Activated CD4-positive, alpha-beta T cell treated with anti-CD3 and anti-CD28 coated beads, Interleukin-2, amount 50 U/mL, for 16 hours (primary cell): ENCODE measurements around the gene MYO1C.

Experiments
- DNase-seq: peaks from one replicate; pipeline ENCODE4 v3.0.0-alpha.2; 2020

Gene MYO1C

GRCh38 chr17:1505586-1505985 lies 13.1 kb upstream of the MYO1C start:
- DNase-seq = no peak

DNA sequence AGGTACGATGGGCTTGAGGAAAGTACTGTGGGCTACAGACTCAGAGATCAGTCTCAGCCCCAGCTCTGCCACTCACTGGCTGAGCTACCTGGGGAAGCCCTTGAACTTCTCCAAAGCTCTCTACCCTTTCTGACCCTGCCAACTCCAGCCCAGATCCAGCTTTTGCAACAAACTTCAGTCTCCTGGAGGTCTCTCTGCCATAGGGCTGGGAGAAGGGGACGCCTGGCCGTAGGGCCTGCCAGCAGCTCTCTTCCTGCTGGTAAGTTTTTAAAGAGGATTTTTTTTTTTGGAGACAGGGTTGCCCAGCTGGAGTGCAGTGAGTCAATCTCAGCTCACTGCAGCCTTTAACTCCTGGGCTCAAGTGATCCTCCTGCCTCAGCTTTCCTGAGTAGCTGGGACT lies 12.4 kb upstream of the MYO1C start:
- DNase-seq = no peak

DNA sequence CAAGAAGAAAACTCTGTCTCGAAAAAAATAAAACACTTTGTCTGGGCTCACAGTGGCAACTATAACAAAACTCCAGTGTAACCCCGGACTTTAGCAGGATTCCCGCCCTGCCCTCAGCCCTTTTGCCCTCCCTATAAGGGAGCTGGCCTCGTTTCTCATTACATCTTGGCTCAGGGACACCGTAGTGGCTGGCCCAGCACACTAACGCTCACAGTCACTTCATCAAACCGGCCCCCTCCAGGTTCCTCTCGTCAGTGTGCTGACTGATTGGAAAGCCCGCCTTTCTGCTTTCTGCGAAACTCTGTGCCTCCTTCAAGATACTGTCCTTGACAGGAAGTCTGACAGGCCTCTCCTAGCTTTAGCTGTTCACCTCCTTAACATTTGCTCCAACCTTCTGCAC lies 11.2 kb upstream of the MYO1C start:
- no peak for DNase-seq

GRCh38 chr17:1498869-1499268 lies 6.4 kb upstream of the MYO1C start:
- no peak for DNase-seq

GRCh38 chr17:1498233-1498632 lies 5.7 kb upstream of the MYO1C start:
- no peak for DNase-seq

DNA sequence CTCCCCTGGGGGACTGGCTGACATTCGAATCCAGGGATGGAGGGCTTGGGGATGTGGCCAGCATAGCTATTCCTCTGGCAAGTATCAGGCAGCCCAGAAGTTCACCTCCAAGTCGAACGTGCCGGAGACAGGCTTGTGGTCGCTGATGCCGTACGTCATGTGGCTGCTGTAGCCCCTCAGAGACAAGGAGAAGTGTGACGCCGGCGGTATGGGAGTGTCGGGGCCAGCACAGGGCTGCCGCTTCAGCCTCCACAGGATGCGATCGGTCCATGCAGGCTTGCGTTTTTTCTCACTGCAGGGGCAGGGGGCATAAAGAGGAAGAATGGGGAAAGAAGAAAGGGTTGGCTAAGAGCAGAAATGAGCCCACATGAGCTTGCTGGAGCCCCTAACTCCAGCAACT lies 5.3 kb upstream of the MYO1C start:
- no peak for DNase-seq

DNA sequence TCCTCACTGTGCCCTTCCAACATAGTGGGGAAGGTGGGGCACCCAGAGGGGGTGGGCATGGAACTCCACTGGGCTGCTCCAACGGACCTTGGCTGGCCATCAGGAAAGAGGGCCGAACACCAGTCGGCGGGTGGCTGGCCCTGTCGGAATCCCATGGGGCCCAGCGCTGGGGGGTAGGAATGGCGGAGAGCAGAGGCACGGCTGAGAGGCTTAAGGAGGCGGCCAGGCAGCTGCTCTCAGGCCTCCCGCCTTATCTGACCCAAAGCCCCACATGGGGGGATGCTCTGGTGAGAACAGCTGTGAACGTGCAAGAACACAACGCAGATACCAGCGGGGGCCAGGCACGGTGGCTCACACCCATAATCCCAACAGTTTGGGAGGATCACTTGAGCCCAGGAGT lies 4.4 kb upstream of the MYO1C start:
- no peak for DNase-seq

DNA sequence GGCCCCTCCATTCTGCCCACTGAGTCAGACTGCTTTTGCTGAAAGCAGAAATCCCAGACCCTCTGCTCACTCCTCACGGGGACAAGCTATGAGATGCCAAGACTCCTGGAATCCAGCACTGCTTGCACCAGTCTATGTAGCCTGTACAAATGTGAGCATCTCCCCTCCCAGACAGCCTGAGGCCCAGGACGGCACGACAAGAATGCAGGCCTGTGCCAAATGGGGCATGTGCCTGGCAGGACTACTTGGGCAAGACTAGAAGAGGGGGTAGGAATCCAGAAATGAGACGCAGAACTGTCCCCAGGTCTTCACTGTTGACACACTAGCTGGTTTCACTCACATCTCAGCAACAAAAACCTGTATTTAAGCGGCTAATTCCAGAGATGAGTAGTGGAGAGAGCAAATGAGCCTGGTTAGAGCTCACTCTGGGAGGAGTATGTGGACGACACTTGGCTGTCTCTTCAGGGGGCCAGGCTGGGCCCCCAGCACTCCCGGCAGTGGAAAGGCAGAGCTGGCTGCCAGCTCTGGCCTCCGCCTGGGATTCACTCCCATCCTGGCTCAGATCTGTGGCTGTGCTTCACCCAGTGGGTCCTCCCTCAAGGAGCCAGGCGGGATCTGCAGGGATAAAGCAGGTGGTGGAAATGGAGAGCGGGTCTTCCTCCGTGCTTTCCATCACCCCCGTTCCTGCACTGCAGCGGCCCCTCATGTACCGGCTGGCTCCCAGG lies 2.9 kb upstream of the MYO1C start:
- no peak for DNase-seq

GRCh38 chr17:1494736-1495253 lies 2.3 kb upstream of the MYO1C start:
- DNase-seq = no peak

DNA sequence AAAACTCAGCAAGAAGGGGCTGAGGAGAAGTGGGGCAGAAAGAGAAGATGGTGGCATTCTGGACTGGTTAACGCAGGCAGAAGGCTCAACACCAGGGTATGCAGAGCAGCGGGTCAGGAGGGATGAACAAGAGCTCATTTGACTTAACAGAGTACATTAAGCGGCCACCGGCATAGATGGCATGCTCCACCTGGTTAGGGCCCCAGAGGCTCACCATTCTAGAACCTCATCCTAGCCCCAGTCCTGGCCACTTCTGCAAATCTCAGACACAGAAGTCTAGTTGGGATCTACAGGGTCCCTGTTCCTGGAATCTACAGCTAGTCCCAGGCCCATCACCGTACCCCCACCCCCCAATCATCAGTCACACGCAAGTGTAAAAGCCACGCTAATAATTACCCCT lies 1.7 kb upstream of the MYO1C start:
- DNase-seq = no peak

DNA sequence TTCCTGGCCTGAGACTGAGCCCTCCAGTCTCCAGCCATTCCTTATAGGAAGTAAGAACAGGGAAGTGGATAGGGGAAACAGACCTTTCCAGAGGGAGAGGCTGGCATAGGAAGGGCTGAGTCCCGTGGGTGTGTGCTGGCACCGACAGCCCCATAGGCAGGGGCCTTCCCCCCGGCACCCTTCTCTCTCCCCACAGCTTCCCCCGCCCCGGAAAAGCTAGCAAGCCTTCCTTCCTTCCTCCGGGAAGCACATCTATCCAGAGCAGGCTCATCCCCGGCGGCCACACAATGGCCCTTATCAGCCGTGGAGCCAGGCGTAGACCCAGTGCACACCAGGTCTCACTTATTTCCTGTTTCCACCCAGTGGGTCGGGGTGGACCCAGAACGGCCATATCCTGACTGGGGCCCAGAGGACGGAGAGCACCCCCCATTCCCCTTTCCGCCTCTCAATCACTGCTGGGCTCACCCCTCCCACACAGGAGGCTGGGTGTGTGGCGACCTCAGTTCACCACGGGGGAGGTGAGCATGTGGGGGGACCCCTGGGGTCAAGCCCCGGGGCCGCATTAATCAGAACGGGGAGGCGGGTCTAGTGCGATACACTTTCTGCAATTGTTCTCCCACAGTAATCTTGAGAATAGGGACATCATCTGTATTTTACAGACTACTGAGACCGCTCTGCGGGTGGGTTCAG lies 950 bp upstream of the MYO1C start:
- DNase-seq = no peak

GRCh38 chr17:1491443-1492248 lies 840 bp downstream of the MYO1C start:
- peak; percentile 41 for DNase-seq

DNA sequence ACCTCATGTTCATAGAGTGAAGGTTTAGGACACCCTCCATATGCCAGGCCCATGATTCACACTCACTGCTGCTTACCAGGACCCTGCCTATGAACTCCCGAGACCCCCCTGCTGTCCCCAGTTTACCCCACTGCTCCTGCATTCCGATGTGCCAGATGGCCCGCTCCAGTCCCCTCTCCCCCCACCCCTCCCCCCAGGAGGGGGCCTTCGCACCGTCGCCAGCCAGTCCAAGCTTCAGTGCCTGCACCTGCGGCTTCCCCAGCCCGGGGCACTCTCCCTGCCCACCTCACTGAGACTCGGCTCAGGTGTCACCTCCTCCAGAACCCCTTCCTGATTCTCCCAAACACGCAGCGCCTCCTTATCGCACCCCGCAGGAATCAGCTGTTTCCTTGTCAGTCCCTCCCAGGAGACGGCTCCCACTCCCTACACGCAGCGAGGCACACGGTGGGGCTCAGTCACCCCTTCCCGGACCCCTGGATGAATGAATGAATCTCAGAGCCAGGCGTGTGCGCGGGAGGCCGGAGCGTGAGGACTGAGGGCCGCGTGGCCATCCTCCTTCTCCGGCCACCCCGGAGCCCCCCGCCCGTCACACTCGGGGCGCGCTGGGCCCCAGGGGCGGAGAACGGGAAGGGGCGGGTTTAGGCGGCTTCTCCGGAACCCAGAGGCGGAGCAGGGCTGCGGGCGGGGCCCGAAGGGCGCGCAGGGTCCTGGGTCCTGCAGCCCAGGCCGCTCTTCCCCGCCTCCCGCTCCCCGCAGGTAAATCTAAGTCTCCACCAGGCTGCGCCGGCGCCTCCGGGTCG lies 1.6 kb downstream of the MYO1C start:
- DNase-seq = peak; percentile 67

DNA sequence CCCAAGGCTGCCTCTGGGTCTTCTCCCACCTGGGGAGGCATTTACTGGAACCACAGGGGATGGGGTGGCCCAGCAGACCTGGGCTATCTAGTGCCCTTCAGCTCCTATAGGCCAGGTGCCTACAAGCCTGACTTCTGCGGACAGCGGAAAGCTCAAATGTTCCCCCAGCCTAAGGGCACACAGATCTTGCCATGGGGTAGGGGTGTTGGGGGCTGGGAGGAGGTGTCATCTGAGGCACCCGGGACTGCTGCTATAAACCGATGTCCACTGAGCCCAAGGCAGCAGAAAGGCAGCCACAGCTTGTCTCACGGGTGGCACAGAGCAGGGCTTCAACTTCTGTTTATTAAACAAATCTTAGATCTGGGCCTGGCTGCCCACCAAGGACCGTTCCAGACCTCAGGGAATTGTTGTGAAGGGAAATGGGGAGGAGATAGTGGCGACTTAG lies 3.6 kb downstream of the MYO1C start:
- DNase-seq = no peak

DNA sequence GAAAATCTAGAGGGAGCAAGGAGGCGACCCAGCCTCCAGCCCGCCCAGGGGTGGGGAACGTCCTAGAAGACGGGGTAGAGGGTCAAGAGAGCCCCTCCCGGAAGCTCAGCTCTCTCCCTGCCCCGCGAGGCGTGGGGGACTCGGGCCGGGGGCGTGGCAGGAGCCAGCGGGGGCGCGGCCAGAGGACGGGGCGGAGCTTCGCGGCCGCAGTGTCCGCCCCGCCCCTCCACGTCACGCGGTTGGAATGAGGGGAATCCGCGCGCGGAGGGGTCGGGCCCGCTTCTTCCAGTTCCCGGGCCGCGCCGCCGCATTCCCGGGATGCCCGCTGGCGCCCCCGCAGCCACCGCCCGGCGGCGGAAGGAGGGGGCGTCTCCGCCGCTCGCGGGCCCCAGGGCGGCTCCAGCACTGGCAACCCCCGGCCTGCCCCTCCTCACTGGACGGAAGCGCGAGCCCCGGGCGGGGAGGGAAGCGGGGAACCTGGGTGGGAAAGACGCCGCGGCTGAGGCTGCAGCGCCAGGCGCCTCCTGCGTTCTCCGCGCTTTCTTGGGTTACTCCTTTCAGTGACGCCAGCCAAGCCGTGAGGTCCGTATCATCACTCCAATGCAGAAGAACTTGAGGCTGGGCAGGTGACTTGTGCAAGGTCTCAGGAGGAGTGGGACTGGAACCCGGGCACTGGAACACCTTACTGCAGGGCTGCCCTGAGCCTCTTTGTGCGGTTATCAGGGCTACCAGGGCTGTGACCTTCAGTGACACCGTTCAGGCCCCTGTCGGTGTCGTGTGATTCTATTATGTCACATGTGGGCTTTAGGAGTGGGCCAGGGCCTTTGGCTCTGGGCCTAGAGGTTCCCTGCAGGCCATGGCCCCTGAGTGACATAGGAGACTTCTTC lies 4.3 kb downstream of the MYO1C start:
- DNase-seq = peak; percentile 59

GRCh38 chr17:1486802-1487695 lies 5.4 kb downstream of the MYO1C start:
- peak; percentile 61 for DNase-seq

- DNase-seq = peak; percentile 55
These were observed 6.8 kb downstream of the MYO1C start for GRCh38 chr17:1485423-1486376.

DNA sequence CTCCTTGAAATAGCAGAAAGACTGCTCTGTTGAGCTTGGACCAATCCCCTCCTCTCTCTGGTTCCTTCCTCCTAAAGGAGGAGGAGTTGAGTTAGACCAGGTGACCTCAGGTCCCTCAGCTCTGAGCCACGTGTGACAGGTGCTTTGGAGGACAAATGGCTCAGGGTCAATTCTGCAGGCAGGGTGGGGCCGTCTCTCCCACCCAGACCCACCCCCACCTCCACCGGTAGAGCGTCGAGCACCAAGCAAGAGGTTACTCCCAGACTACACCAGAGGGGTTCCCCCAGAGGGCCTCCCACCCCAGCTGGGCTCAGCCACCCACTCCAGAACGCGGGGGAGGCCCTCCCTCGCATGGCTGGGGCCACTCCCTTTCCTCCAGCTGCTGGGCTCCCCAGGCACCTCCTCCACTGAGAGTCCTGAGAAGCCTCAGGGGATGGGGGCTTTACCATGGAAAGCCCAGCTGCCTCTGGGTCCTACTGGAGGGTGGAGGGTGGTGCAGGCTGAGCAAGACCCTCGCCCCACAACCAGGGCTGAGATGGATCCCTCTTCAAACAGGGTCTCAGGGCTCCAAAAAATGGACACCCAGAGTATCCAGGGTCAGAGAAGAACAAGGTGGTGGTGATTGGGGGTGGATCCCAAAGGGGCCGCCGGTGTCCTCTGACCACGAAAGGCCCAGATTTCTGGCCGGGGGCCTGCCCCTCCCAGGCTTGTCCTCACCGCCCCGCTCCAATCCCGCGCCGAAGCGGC lies 7.6 kb downstream of the MYO1C start:
- no peak for DNase-seq
